Pons (tissue), 1 donor: ENCODE measurements around the gene SLC27A2.

ENCODE experiments used
- DNase-seq: peaks from one replicate; pipeline ENCODE4 v3.0.0-alpha.2; 2016; ENCODE audit warnings: low spot score

Gene SLC27A2

DNA sequence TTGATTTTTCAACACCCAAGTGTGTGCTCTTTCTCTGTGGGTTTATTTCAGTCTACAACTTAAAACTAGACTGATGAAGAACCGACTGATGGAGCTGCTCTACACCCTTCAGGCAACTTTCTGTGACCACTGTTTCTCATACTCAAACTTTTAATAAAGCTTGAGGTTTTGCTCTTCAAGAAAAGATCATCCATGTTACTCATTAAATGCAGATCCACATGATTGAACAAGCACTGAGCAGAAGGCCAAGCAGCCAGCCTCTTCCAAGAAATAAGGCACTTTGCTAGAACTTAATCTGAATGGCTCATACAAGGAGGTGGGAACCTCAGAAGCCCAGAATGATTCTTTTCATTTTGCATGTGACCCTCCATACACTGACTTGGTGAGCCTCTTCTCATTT is 8.7 kb downstream of the SLC27A2 start:
- no peak for DNase-seq

DNA sequence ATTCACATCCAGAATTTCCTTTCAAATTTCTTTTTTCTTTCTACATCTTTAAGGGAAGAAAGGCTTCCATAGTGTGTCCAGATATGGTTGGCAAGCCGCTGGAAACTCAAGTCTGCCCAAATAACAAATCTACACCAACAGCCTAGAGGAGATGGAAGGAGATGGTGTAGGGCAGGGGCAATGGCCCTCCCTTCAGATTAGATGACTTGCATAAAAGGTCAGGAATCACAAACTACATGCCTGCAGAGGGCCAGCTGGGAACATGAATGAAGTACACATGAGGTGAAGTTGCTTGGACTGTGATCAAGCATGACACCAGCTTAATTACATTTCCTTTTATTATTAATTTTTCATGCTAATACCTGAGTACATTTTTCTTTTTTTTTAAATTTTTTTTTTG is 10.2 kb downstream of the SLC27A2 start:
- DNase-seq = no peak

DNA sequence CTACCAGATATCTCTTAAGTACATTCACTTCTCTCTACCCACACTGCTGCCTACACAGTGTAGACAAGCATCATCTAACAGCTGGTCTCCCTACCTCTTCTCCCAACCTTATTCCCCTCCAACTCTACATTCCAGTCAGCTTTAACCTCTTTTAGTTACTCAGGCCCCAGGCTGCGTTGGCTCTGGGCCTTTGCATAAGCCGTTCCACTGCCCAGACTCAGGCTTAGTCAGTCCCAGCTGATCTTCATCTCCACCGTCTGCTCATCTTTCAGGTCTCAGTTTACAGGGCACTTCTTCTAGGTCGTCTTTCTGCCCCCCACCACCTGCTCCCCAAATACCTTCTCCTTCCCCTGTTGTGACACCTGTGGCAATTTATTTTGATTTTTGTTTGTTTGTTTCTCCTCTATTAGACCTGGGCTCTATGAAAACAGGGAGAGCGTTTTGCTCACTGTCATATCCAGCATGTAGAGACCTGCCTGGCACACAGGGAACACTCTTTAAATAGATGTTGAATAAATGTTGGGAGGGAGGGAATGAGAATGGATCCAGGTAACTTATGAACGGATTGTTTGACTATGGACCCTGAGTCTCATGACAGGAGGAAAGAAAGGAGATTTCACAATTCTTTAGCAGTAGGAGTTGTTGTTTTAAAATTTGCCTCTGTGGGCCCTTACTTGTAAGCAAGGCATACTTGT is 11.1 kb downstream of the SLC27A2 start:
- DNase-seq = no peak

DNA sequence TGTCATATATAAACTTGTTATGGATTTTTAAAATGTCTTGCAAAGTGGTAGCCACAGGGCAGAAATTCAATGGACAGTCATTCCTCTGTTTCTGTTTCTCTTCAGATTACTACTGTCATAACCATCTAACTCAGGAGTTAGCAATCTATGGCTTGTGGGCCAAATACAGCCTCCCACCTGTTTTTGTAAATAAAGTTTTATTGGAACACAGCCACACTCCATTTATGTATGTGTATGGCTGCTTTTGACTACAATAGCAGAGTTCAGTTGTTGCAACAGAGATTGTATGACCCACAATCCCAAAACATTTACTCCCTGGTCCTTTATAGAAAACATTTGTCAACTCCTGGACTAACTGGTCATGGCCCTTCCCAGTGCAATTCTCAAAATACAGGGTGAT is 20.0 kb downstream of the SLC27A2 start:
- no peak for DNase-seq

DNA sequence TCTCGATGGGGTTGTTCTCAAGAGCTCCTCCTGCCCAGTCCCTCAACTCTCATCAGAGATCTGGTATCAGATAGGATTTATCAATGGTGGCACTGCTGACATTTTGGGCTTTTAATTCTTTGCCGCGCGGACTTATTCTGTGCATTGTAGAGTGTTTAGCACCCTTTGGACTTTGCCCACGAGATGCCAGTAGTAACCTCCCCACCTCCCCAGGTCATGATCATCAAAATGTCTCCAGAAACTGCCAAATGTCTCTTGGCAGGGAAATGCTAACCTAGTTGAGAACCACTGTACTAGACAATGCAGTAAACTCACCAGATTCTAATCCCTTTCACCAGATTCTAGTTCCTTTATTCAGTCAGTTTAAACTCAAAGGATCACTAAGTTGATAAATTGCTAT is 24.0 kb downstream of the SLC27A2 start:
- DNase-seq = no peak

DNA sequence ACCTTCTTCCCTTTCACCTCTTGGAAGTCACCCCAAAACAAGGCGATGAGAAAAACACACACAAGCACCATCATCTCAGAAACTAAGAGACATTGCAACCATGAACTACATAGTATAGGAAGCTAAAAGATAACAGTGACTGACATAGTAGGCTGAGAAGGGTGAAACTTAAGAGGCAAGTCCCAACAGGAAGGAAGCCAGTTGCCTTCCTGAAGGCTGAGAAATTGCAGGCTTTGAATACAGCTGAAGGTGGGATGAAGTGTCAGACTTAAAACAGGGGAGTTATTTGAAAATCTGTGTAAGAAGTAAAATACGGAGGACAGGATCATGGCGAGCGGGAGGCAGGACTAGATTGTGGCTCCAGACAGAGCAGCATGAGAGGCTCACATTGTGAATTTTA is 27.8 kb downstream of the SLC27A2 start:
- no peak for DNase-seq

DNA sequence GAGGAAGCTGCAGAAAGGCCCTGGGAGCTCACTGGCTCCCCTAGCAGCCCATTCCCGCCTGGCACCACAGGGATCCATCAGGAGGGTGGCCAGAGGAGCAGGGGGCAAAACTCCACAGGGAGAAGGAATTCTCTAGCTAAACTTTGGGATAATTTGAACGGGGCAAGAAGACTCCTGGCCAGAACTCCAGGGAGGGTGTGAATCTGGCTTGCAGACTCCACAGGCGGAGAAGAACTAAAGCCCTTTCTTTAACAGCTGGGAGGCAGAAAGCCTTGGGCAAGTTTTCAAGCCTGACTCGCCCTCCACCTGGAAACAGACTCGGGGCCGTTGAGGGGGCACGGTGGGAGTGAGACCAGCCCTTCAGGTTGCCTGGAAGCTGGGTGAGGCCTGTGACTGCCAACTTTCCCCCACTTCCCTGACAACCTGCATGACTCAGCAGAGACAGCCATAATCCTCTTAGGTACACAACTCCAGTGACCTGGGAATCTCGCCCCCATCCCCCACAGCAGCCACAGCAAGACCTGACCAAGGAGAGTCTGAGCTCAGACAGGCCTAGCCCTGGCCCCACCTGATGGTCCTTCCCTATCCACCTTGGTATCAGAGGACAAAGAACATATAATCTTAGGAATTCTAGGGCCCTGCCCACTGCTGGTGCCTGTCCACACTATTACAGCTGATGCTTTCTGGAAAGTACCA is 28.6 kb downstream of the SLC27A2 start:
- DNase-seq = no peak

DNA sequence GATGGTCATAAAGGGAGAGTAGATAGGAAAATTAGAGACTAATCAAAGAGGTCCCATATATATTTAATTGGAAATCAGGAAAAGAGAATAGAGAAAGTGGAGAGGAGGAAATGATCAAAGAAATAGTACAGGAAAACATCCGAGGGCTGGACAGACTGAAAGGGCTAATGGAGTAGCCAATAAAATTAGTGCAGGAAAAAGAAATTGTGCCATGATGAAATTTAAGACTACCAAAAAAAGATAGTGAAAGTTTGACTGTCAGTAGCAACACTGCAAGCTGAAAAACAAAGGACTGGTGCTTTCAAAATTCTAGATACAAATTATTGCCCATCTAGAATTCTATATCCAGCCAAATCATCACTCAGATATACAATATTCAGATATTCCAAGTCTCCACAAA is 36.3 kb downstream of the SLC27A2 start:
- no peak for DNase-seq

DNA sequence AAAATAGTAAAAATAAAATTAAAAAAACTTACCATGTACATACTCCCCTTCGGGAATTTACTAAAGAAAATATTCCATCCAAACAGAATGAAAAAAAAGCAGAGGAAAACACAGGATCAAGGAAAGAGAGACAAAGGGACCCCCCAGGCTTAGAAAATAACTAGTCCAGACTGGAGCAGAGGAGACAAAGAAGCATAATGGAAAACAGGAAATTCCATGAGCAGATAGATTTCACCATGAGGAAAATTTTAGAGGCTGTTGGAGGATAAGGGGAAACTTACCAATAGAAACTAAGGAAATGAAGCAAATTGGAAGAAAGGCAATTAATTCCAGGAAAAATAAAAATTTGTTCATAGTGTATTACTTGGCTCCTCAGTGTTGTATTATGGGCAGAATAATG is 36.7 kb downstream of the SLC27A2 start:
- DNase-seq = no peak

DNA sequence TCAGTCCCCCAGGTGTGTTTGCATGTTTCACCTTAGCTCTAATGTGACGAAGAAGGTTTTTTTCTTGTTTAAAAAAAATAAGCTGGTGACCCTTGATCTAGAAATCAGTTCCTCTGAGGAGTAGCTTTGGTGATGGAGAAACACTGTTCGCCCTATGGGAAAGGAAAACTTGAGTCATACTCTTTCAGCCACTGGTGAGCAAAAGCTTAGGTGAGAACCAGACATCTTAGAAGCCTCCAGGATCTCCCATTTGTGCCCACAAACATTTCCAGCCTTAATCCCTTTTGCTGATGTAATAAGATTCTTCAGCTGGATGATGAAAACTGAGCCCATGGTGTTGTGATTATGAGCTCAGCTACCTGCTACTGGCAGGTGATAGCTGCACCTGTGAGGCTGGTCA is 37.8 kb downstream of the SLC27A2 start:
- no peak for DNase-seq

DNA sequence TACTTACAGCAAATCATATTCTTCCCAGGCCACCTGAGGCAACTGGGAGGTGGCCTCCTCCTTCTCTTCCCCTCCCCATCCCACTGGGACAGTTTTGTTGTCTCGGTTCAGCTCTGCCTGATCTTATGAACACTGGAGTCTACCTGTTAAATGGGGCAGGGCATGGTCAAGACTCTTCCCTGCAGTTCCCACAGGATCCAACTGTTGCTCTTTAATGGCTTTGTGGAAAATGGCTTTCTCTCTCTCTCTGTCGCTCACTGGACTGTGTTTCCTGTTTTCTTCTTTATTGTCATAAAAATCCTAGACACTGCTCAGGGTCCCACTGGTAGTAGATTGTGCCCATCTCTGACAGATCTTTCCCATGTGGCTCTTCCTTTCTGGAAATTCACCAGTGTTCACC is 40.2 kb downstream of the SLC27A2 start:
- DNase-seq = no peak

DNA sequence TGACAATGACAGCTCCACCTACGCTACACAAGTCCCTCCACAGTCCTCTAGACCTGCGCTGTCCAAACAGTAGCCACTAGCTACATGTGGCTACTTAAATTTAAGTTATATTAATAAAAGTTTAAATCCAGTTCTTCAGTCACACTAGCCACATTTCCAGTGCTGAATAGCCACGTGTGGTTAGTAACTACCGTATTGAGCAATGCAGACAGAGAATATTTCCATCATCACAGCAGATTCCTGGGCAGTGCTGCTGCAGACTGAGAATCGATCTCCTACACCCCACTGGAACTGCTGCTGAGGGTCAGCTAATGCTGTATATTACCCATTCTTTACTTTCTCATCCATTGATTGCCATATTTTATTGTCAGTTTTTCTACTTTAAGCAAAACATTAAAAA is 42.6 kb downstream of the SLC27A2 start:
- no peak for DNase-seq

DNA sequence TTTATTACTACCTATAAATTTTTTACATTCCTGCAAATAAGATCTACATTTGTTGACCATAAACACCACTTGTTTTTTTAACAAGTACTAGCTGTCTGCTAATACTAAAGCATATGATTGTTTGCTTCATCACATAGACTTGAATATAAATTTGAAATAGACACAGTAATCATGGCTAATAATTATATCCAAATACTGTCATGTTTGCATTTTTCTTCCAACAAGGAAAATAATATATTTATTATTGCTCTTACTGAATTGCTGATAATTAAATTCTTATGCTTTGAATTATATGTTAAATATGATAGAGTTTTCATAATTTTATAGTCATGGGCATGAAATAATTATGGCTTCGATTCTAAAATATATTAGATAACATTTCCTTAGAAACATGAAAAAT is 43.1 kb downstream of the SLC27A2 start:
- DNase-seq = no peak

DNA sequence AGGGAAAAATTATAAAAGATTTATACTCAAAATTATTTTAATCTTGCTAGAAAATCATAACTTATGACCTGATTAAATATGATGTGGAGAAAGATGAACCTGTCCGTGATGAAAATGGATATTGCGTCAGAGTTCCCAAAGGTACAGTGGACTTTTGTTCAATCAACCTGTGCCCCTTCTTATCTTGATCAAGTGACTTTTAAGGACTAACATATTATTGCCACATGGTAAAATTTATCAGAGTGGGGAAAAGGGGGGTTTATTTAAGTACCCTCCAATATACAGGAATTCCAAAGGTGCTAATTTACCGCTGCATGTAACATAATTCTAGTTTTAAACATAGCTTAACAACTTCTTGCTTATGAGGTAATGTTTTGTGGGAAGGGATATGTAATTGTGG is 43.9 kb downstream of the SLC27A2 start:
- no peak for DNase-seq

DNA sequence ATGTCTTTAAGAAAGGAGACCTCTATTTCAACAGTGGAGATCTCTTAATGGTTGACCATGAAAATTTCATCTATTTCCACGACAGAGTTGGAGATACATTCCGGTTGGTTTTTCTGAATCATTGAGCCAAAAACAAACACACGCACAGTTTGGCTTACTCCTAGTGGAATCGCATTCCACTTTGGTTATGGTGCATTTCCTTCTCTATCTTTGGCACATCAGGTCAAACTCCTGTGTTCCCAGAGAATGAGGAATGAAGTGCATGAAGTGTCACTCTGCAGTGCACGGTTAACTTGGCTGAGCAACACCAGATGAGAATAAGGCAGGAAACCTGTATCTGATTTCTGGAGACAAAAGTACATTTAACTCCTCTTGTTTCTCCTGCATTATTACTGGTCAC is 45.1 kb downstream of the SLC27A2 start:
- no peak for DNase-seq

DNA sequence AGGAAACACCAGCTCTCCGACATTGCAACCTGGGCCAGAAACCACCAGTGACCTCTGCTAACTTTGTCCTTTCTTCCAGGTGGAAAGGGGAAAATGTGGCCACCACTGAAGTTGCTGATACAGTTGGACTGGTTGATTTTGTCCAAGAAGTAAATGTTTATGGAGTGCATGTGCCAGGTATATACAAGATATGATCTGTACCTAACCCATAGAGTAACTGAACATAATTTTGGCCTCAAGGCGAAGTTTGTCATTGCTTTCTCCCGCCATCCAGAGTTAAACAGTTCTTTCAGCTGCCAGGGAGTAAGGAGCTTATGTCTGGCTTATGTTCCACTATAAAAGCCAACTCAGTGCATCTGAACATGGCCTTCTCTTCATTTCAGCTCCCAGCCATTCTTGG is 46.9 kb downstream of the SLC27A2 start:
- DNase-seq = no peak

DNA sequence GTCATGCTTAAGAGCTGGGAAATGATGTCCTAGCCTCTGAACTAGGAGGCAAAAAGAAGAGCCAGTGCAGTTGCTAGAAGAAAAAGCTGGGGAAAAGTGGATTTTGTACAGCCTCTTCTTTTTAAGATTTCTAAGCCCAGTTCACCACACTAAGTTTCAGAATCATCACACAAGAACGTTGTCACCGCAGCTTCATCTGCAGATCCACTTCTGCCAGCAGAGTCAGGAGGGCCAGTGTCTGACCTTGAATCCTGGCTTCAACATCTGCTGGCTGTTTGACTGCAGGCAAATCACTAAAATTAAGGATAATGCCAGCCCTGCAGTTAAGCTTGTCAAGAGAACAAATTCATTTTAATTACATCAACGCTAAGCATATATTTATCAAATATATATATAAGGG is 47.3 kb downstream of the SLC27A2 start:
- no peak for DNase-seq

DNA sequence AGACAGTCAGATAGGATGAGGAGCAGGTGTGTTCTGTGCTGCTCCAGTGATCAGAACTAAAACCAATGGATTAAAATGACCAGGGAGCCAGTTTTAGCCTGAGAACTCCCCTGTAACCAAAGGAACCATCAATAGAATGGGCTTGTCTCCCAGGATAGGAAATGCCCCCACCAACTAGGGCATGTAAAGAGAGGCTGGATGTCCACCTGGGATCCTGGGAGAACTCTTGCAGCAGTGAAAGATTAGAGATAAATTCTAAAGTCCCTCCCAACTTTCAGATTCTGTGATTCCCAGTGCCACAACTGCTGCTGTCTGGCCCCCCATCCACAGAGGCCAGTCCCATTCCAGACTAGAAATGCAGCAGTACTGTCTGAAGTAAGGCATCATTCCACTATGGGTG is 49.8 kb downstream of the SLC27A2 start:
- no peak for DNase-seq

DNA sequence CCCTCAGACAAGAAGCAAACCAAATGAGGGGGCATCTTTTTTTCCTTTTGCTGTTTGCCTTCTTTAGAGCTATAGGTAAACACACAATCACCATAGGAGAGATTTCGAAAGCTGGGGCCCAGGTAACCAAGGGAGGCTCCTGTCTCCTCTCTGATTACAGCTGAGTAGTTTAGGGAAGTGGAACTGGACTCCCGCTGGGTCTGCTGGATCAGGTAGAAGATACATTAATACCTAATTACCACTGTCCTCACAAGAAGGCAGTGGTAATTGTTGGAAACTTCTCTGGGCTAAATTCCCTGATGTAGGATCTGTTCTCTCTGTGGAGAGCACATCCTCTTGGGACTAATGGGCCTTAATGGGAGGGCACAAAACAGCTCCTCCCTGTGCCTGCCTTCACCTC is 50.8 kb downstream of the SLC27A2 start:
- DNase-seq = no peak

DNA sequence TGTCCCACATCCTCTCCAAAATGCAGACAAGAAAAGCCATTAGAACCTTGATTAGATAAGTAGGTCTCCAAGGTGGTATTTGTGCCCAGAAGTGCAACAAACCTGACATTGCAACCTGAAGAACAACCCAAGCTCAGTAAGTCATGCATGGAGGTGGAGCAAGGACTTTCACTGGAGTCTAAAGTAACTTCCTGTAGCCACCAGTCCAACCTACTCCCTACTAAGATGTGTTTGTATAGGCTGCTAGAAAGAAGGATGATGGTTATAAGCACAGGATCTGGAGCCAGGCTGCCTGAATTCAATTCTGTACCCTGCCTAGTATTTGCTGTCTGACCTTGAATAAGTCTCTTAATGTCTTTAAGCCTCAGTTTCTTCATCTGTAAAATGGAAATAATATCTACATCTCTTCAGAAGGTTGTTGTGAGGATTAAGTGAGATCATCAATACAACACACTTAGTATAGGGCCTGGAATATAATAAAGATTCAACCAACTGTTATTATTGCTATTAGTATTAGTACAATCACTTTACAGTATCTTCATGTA is 51.3 kb downstream of the SLC27A2 start:
- DNase-seq = no peak

DNA sequence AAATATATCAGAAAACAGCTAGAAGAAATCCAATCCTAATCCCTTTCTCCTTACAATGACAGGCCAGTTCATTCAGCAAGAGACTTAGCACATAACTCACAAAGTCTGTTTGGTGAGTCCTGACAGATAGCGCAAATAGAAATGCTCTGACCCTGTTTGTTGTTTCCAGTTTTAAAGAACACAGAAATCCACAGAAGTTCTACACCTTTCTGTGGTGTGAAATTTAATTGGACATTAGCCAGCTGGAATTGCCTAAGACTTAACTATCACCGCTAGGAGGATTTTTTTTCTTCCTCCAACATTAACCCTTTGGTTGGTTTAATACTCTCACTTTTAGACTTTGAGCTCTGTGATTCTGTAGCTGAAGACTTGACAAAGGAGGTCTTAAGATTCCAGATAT is 52.8 kb downstream of the SLC27A2 start:
- DNase-seq = no peak

DNA sequence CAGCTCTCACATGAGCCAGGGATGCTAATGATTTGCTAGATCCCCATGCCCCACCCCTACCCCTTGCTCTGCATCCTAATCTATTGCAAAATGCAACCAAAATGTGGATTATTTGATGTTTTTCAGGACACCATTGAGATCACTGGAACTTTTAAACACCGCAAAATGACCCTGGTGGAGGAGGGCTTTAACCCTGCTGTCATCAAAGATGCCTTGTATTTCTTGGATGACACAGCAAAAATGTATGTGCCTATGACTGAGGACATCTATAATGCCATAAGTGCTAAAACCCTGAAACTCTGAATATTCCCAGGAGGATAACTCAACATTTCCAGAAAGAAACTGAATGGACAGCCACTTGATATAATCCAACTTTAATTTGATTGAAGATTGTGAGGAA is 53.8 kb downstream of the SLC27A2 start:
- no peak for DNase-seq

DNA sequence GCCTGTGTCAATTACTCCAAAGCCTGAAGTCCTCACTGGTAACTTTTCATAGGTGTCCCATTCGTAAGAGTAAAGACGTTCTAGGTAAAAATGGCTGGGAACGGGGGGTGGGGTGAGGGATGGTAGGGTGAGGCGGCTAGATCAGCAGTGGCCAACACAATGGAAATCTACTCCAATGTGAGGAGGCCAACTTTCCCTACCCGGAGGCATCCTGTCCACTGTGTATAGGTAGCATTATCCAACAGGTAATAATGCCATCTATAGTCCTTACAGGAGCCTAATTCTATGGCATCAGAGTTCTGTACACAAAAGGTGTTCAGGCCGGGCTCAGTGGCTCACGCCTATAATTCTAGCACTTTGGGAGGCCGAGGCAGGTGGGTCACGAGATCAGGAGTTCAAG is 54.4 kb downstream of the SLC27A2 start:
- DNase-seq = no peak

DNA sequence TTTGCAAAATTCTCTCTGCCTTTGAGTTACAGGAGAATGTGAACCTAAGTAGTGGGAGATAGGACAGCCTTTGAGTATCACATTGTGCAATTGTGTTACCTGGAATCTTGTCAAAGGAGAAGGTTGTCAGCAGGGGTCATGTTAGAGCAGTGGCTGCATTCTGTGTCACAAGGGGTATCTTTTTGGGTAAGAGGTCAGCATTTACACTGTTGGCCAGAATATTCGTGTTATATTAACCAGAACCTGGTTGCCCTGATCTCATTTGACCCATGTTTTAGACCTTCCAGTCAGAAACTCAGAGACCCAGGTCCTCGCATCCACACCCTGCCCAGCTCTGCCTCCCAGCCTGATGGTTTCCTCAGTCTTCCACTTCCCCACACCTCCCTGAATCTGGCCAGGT is 56.3 kb downstream of the SLC27A2 start:
- no peak for DNase-seq
